Thyroid gland (tissue), 4 donors: ENCODE results near the gene SVOPL.

Experiments
- POLR2A ChIP-seq, 2 donors: fragments of 450-650 bp; IDR thresholded peaks; one replicate each; pipeline ENCODE4 v1.6.1; 2017; ENCODE audit warnings: antibody characterized with exemption in 2 of 2, mild to moderate bottlenecking in 2 of 2, moderate library complexity in 1 of 2
- TF ChIP-seq, protein P1 (sequence below), 6 experiments: fragments of 200-600 bp in 3 of 6; fragments of 450-650 bp in 3 of 6; sonication (generic) in 3 of 6; IDR thresholded peaks; one replicate each; pipeline ENCODE4 v1.5.1; 2016 to 2019; ENCODE audit warnings: antibody characterized with exemption in 6 of 6, mild to moderate bottlenecking in 2 of 6, inconsistent platforms in 1 of 6, moderate library complexity in 1 of 6

DNA sequence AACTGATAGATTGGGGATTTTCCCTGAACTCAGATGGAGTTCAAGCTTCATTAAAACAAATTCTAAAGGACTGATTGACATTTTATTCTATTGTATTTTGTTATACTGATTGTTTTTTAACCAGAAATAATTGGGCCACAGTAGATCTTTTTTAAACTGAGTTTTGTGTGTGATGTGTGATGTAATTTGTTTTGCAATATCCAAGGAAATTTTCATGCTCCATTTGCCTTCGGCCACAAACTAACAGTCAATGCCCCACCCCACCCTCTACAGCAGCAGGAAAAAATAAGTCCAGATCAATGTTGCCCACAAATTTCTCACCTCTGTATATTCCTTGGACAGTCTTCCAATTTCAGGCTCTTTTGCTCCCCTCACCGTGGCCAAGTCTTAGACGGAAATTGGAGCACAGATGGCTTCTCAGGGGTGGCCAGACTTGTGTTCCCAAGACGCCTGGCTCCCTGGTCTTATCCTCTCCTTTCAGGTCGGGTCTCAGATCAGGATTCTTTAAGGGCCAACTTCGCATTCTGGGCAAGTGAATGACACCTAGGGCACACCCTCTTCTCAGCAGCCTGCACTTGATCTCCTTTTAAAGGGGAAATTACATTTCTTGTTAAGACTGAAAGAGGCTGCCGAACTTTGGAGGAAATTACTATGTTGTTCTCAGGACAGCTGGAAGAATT, at the start of gene SVOPL:
- TF ChIP-seq, protein P1, sequence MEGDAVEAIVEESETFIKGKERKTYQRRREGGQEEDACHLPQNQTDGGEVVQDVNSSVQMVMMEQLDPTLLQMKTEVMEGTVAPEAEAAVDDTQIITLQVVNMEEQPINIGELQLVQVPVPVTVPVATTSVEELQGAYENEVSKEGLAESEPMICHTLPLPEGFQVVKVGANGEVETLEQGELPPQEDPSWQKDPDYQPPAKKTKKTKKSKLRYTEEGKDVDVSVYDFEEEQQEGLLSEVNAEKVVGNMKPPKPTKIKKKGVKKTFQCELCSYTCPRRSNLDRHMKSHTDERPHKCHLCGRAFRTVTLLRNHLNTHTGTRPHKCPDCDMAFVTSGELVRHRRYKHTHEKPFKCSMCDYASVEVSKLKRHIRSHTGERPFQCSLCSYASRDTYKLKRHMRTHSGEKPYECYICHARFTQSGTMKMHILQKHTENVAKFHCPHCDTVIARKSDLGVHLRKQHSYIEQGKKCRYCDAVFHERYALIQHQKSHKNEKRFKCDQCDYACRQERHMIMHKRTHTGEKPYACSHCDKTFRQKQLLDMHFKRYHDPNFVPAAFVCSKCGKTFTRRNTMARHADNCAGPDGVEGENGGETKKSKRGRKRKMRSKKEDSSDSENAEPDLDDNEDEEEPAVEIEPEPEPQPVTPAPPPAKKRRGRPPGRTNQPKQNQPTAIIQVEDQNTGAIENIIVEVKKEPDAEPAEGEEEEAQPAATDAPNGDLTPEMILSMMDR (IDR thresholded peaks at IDR 0.05), result no peak
- no peak for TF ChIP-seq POLR2A (IDR thresholded peaks at IDR 0.05)
